GM12878 (cell line): Measurements from ENCODE around the gene KCNQ1OT1. TPM values are rescaled to one million over a fixed set of nuclear protein-coding genes. Genes with fewer than 3 reads are reported as not detected.

Source experiments
- ATAC-seq: fragments of 200-7000 bp; cut with Tn5 transposase; 3 replicates; pipeline ENCODE4 v1.9.1; 2020; ENCODE audit warnings: mild to moderate bottlenecking, moderate library complexity
- BruUV-seq: library from RNA; stranded (reverse); fragments of 400-500 nt; replicated peaks from 2 replicates; lab custom pipeline; 2021; lab: Mats Ljungman, UMichigan
- CTCF ChIA-PET: fragments of 300-600 bp; sonication (Branson Sonifier 250); formaldehyde crosslinking; extraction: SDS; loops from one replicate; lab custom pipeline; 2021; ENCODE audit warnings: inconsistent platforms; lab: Yijun Ruan, JAX
- POLR2A ChIA-PET: fragments of 350-600 bp; formaldehyde crosslinking; extraction: SDS; loops from one replicate; lab custom pipeline; 2021; ENCODE audit warnings: inconsistent platforms; lab: Charles Lee
- RAD21 ChIA-PET: fragments of 300-600 bp; sonication (Branson Sonifier 250); formaldehyde crosslinking; loops from one replicate; lab custom pipeline; 2023; ENCODE audit warnings: antibody characterized with exemption; ENCODE audit not compliant: unreplicated experiment; lab: Charles Lee
- SMC1A ChIA-PET: fragments of 300-600 bp; sonication (Branson Sonifier 250); formaldehyde crosslinking; loops from one replicate; lab custom pipeline; 2023; ENCODE audit not compliant: unreplicated experiment, uncharacterized antibody; lab: Charles Lee
- DNase-seq: peaks from one replicate; pipeline ENCODE4 v3.0.0-alpha.2; 2011; ENCODE audit warnings: low read depth, low spot score
- FAIRE-seq: peaks from 3 replicates; lab custom pipeline; 2011; peaks lifted over from hg19 to GRCh38; lab: Jason Lieb, UNC
- H2AFZ ChIP-seq: 2 replicates; pipeline ENCODE4 v1.6.0; 2011; ENCODE audit warnings: low read depth, low read length, control low read depth; ENCODE audit not compliant: control insufficient read depth
- H3K27ac ChIP-seq: 2 replicates; pipeline ENCODE4 v1.5.1; 2011; ENCODE audit warnings: control low read depth; ENCODE audit not compliant: control insufficient read depth, insufficient read depth
- H3K27me3 ChIP-seq, 2 experiments: replicated peaks in 1 of 2; 2 replicates each; pipeline versions ENCODE4 v1.6.0 to v1.6.1; 2011; ENCODE audit warnings: low read length in 1 of 2; ENCODE audit not compliant: control insufficient read depth in 2 of 2, insufficient read depth in 2 of 2
- H3K36me3 ChIP-seq, 2 experiments: 2 replicates each; pipeline ENCODE4 v1.5.1; 2011; ENCODE audit warnings: low read length in 1 of 2; ENCODE audit not compliant: control insufficient read depth in 2 of 2, insufficient read depth in 2 of 2
- H3K4me1 ChIP-seq: 2 replicates; pipeline ENCODE4 v1.6.1; 2011; ENCODE audit warnings: mild to moderate bottlenecking, low read length, moderate library complexity, mixed read lengths; ENCODE audit not compliant: control insufficient read depth, insufficient read depth
- H3K4me2 ChIP-seq: 2 replicates; pipeline ENCODE4 v1.6.0; 2011; ENCODE audit warnings: control low read depth; ENCODE audit not compliant: control insufficient read depth, insufficient read depth
- H3K4me3 ChIP-seq: fragments of 200-600 bp; sonication (generic); 2 replicates; pipeline ENCODE4 v1.5.1; 2016
- H3K79me2 ChIP-seq: 2 replicates; pipeline ENCODE4 v1.6.0; 2011; ENCODE audit warnings: low read length; ENCODE audit not compliant: control insufficient read depth, insufficient read depth
- H3K9ac ChIP-seq: 2 replicates; pipeline ENCODE4 v1.8.0; 2011; ENCODE audit warnings: low read length, control low read depth, mixed read lengths; ENCODE audit not compliant: control insufficient read depth, insufficient read depth
- H3K9me3 ChIP-seq: replicated peaks from 3 replicates; pipeline ENCODE4 v1.5.1; 2011; ENCODE audit warnings: mild to moderate bottlenecking, low read length; ENCODE audit not compliant: control insufficient read depth, insufficient read depth
- H4K20me1 ChIP-seq: 2 replicates; pipeline ENCODE4 v1.6.0; 2011; ENCODE audit not compliant: control insufficient read depth, insufficient read depth
- BACH1 ChIP-seq: fragments of 450-650 bp; IDR thresholded peaks from 2 replicates; pipeline ENCODE4 v1.6.1; 2017; ENCODE audit warnings: mild to moderate bottlenecking, borderline replicate concordance
- CHD4 ChIP-seq: fragments of 200-600 bp; sonication (generic); IDR thresholded peaks from 2 replicates; pipeline ENCODE4 v1.6.1; 2016; ENCODE audit warnings: mild to moderate bottlenecking
- CREM ChIP-seq: IDR thresholded peaks from 2 replicates; pipeline ENCODE4 v1.6.1; 2014; ENCODE audit warnings: antibody characterized with exemption, low read depth
- DPF2 ChIP-seq: fragments of 450-650 bp; IDR thresholded peaks from 2 replicates; pipeline ENCODE4 v1.6.1; 2017; ENCODE audit warnings: mild to moderate bottlenecking
- EGR1 ChIP-seq, 2 experiments: IDR thresholded peaks; 1 replicate in 1 of 2; 2 replicates in 1 of 2; pipeline ENCODE4 v1.6.1; 2011 to 2012; ENCODE audit warnings: low read depth in 2 of 2, low read length in 2 of 2, borderline replicate concordance in 1 of 2, mild to moderate bottlenecking in 1 of 2, moderate library complexity in 1 of 2
- HDAC6 ChIP-seq: fragments of 200-600 bp; sonication (generic); IDR thresholded peaks from one replicate; pipeline ENCODE4 v1.8.0; 2017; ENCODE audit warnings: antibody characterized with exemption; ENCODE audit not compliant: unreplicated experiment
- POLR2A ChIP-seq: IDR thresholded peaks from 2 replicates; pipeline ENCODE4 v1.6.1; 2011; ENCODE audit warnings: low read depth, mild to moderate bottlenecking, low read length
- YY1 ChIP-seq: IDR thresholded peaks from 2 replicates; pipeline ENCODE4 v1.6.1; 2011; ENCODE audit warnings: low read depth, mild to moderate bottlenecking, low read length
- WGBS: methylation state at CpG from one replicate; pipeline ENCODE4 v1.1.6; 2016; ENCODE audit warnings: low lambda C conversion rate; ENCODE audit not compliant: insufficient replicate concordance, insufficient coverage; ENCODE audit errors: missing lambda C conversion rate; 5-methylcytosine and 5-hydroxymethylcytosine counted together
- in situ Hi-C: fragments of 300-500 bp; cut with MboI; formaldehyde crosslinking; loops from 9 replicates; pipeline ENCODE4 v1.14.3; 2018; ENCODE audit warnings: mixed read lengths
- intact Hi-C: fragments of 100-400 bp; cut with micrococcal nuclease; formaldehyde crosslinking; loops from one replicate; pipeline ENCODE4 v1.14.2; 2022; ENCODE audit not compliant: unreplicated experiment
- polyA plus RNA-seq, 11 experiments: library from polyadenylated mRNA; depleted of rRNA in 4 of 11; unstranded in 6 of 11; stranded (reverse) in 5 of 11; fragments of >200 nt; fragmentation: Nextera tagmentation in 4 of 11; fragmentation: Illumina TruSeq in 1 of 11; extraction: Ambion mirVana in 4 of 11; extraction: Trizol in 1 of 11; gene quantifications; 1 replicate in 1 of 11; 2 replicates in 10 of 11; pipeline versions ENCODE4 v1.2.1 to v1.2.3, GENCODE V29; 2011 to 2016; ENCODE audit warnings: inconsistent platforms in 2 of 11, missing spikeins in 2 of 11, low read depth in 1 of 11
- total RNA-seq, 4 experiments: library from RNA; depleted of rRNA in 3 of 4; stranded (reverse); fragments of >200 nt in 3 of 4; fragmentation: Illumina TruSeq in 1 of 4; extraction: Trizol in 1 of 4; gene quantifications; 2 replicates each; pipeline versions ENCODE4 v1.2.1 to v1.2.3, GENCODE V29; 2013 to 2021
- TF ChIP-seq, protein P1 (sequence below): fragments of 450-650 bp; IDR thresholded peaks from 2 replicates; pipeline ENCODE4 v1.6.1; 2016; ENCODE audit warnings: mild to moderate bottlenecking
- TF ChIP-seq, protein P2 (sequence below): fragments of 450-650 bp; formaldehyde crosslinking; IDR thresholded peaks from 2 replicates; pipeline ENCODE4 v1.4.0; 2020; ENCODE audit warnings: mild to moderate bottlenecking, moderate library complexity

KCNQ1OT1 gene
- total and polyA plus RNA-seq, 10 of the 15 experiments (the other 5 are each of a cell fraction or from before 2014, with no cell fraction given) = 0.02 to 1.6 (median 0.41) TPM

DNA sequence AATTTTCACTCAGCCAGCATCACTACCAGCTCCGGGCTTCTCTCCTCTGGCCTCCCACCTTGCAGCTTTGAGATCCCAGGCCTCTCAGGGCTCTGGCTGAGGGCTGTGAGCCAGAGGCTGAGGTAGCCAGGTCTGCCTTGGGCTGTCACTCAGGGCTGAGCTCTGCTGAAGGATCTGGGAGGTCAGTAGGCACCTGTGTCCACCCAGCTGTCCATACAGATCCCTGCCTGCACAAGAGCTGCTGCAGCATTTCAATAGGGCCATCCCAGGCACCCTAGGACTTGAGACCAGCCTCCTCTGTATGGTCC lies 12.6 kb downstream of the KCNQ1OT1 start:
- Histone ChIP-seq H3K27me3 (no peaks in the 10 kb centered on the region), H3K36me3 (peaks cover 0 to 5% of the 10 kb centered on the region in 2 experiments; a peak in 1 of 4 replicates), H4K20me1 (no peaks in the 10 kb centered on the region), H3K4me3 (no peak overlapping the region), H3K9ac (no peak overlapping the region), H2AFZ (no peak overlapping the region), H3K27ac (no peak overlapping the region), H3K4me2 (no peak overlapping the region), H3K9me3 (no peaks in the 10 kb centered on the region), H3K4me1 (no peaks in the 10 kb centered on the region; the same call in 1 of the 2 replicates), H3K79me2 (peaks cover 2% of the 10 kb centered on the region; the same call in 1 of the 2 replicates)
- in situ Hi-C loops (no loop called here), intact Hi-C loops (no loop called here)
- WGBS = 73% methylated on average over 1 of the region's 1 CpG
- CTCF ChIA-PET = no interaction called here
- TF ChIP-seq CREM = no peak
- SMC1A ChIA-PET = interaction anchor here (0.9 kb wide), 1 partner anchor 10 kb away, joined by 3 read pairs; no protein-coding TSS in a partner anchor
- ATAC-seq (no peak), FAIRE-seq (no peak), DNase-seq (no peak)
- POLR2A ChIA-PET = no interaction called here
- RAD21 ChIA-PET = no interaction called here
- BruUV-seq = no TSS peak

DNA sequence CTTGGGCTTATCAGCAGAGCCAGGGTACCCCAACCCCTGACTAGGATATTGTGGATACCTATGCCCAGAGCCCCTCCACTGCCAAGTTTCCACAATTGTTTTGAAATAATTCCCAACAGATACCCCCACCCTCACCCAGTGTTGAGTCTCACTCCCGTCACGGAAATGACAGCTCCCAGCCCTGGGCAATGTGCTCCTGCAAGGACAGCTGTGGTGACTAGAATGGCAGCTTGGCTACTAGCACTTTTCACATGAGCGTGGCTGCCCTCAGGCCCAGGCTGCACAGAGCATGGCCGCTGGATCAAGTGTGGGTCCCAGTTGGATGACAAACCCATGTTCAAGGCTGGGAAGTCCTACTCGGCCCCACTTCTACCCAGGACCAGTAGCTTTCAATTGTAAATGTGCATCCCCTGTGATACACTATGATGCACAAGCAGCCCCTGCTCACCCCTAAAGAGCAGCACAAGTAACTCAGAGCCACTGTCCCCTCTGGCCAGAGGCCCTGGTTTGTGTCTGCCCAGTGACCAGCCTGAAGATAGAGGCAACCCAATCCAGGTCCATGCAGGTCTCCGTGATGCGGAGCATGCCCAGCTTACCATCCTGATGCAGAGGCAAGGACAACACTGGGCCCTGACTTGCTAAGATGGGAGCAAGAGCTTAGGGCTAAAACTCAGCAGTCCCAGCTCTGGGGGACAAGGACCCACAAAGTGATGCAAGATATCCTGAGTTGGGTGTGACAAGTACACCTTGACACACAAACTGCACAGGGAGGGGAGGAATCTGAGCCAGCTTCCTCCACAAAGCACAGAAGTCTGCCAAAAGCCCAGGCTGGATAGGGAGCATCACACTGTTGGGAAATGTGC lies 13.2 kb downstream of the KCNQ1OT1 start:
- no peak for ATAC-seq
- ChIA-PET SMC1A (interaction anchor here (0.9 kb wide), 1 partner anchor 11 kb away, joined by 3 read pairs; no protein-coding TSS in a partner anchor), RAD21 (no interaction called here), POLR2A (no interaction called here), CTCF (no interaction called here)
- intact Hi-C loops = no loop called here
- Histone ChIP-seq H3K4me2 (no peak overlapping the region), H3K4me3 (no peak overlapping the region), H3K36me3 (peaks cover 0 to 5% of the 10 kb centered on the region in 2 experiments; a peak in 1 of 4 replicates), H3K27me3 (no peaks in the 10 kb centered on the region), H3K27ac (no peak overlapping the region), H3K4me1 (peaks cover 2% of the 10 kb centered on the region), H3K79me2 (peaks cover 2% of the 10 kb centered on the region; the same call in 1 of the 2 replicates), H4K20me1 (no peaks in the 10 kb centered on the region), H3K9ac (no peak overlapping the region), H2AFZ (no peak overlapping the region), H3K9me3 (no peaks in the 10 kb centered on the region)
- in situ Hi-C loops = no loop called here
- FAIRE-seq = no peak
- BruUV-seq = no TSS peak
- DNase-seq = no peak
- WGBS = 80% methylated on average over 7 of the region's 7 CpGs
- TF ChIP-seq, protein P1, sequence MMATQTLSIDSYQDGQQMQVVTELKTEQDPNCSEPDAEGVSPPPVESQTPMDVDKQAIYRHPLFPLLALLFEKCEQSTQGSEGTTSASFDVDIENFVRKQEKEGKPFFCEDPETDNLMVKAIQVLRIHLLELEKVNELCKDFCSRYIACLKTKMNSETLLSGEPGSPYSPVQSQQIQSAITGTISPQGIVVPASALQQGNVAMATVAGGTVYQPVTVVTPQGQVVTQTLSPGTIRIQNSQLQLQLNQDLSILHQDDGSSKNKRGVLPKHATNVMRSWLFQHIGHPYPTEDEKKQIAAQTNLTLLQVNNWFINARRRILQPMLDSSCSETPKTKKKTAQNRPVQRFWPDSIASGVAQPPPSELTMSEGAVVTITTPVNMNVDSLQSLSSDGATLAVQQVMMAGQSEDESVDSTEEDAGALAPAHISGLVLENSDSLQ = no peak
- TF ChIP-seq YY1 = no peak
- TF ChIP-seq, protein P2, sequence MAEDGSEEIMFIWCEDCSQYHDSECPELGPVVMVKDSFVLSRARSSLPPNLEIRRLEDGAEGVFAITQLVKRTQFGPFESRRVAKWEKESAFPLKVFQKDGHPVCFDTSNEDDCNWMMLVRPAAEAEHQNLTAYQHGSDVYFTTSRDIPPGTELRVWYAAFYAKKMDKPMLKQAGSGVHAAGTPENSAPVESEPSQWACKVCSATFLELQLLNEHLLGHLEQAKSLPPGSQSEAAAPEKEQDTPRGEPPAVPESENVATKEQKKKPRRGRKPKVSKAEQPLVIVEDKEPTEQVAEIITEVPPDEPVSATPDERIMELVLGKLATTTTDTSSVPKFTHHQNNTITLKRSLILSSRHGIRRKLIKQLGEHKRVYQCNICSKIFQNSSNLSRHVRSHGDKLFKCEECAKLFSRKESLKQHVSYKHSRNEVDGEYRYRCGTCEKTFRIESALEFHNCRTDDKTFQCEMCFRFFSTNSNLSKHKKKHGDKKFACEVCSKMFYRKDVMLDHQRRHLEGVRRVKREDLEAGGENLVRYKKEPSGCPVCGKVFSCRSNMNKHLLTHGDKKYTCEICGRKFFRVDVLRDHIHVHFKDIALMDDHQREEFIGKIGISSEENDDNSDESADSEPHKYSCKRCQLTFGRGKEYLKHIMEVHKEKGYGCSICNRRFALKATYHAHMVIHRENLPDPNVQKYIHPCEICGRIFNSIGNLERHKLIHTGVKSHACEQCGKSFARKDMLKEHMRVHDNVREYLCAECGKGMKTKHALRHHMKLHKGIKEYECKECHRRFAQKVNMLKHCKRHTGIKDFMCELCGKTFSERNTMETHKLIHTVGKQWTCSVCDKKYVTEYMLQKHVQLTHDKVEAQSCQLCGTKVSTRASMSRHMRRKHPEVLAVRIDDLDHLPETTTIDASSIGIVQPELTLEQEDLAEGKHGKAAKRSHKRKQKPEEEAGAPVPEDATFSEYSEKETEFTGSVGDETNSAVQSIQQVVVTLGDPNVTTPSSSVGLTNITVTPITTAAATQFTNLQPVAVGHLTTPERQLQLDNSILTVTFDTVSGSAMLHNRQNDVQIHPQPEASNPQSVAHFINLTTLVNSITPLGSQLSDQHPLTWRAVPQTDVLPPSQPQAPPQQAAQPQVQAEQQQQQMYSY (CRISPR knock-in tag) = no peak
- TF ChIP-seq HDAC6 = no peak
- no peak for TF ChIP-seq BACH1
- TF ChIP-seq CHD4 = no peak
- TF ChIP-seq POLR2A = no peak
- TF ChIP-seq EGR1 (IDR thresholded peaks at IDR 0.05; ENCODE audit: borderline replicate concordance in 1 of 2, low read depth in 2 of 2, low read length in 2 of 2) = no peak
- TF ChIP-seq DPF2 = no peak
